ENCODE data around the gene CLCN1.

CLCN1 gene

GRCh38 chr7:143387156-143387975 is 71.5 kb downstream of the CLCN1 start:
- H3K27me3 ChIP-seq (ENCODE audit: insufficient read depth, low read depth, severe bottlenecking): no peaks in the 10 kb centered on the region
- peak; percentile 70 for TF ChIP-seq CTCF (IDR thresholded peaks at IDR 0.05; ENCODE audit: low read depth, low read length)
- no peak overlapping the region for H3K4me3 ChIP-seq (ENCODE audit: low read depth, low read length)
- no peaks in the 10 kb centered on the region for H3K9me3 ChIP-seq (ENCODE audit: severe bottlenecking)
- no peak overlapping the region for H3K27ac ChIP-seq
- H3K36me3 ChIP-seq: peaks cover 13% of the 10 kb centered on the region
- peak; percentile 42 for DNase-seq

DNA sequence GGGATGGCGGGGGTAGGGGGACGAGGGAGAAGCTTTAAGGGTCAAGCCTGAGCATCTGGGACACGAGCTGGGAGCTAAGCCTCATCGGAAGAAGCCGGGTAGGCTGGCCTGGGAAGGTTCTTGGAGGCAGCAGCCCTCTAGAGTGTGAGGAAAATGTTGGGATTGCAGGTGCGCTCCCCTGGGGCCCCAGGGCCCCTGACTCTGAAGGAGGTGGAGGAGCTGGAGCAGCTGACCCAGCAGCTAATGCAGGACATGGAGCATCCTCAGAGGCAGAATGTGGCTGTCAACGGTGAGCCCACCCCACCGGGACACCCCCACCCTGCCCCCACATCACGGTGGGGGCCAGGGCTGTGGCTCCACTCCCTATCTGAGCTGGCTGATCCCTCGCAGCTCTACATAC is 72.1 kb downstream of the CLCN1 start:
- H3K27me3 ChIP-seq (ENCODE audit: insufficient read depth, low read depth, severe bottlenecking): no peaks in the 10 kb centered on the region
- H3K27ac ChIP-seq: no peak overlapping the region
- H3K4me3 ChIP-seq (ENCODE audit: low read depth, low read length): no peak overlapping the region
- TF ChIP-seq CTCF (IDR thresholded peaks at IDR 0.05; ENCODE audit: low read depth, low read length): no peak
- H3K9me3 ChIP-seq (ENCODE audit: severe bottlenecking): no peaks in the 10 kb centered on the region
- H3K36me3 ChIP-seq: peaks cover 13% of the 10 kb centered on the region
- no peak for DNase-seq

DNA sequence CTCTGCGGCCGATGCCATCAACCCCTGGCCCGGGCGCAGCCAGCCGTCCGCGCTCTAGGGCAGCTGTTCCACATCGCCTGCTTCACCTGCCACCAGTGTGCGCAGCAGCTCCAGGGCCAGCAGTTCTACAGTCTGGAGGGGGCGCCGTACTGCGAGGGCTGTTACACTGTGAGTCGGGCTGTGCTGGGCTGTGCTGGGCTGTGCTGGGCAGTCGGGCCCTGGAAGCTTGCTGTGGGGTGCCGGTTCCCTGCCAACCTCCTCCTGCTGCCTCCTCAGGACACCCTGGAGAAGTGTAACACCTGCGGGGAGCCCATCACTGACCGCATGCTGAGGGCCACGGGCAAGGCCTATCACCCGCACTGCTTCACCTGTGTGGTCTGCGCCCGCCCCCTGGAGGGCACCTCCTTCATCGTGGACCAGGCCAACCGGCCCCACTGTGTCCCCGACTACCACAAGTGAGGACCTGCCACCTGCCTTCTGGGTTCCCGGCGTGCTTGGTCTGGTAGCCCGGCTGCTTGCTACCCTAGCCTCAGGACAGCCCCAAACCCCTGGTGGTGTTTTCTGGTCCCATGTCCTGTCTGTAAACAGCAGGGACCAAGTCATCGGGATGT is 72.7 kb downstream of the CLCN1 start:
- DNase-seq: no peak
- no peaks in the 10 kb centered on the region for H3K9me3 ChIP-seq (ENCODE audit: severe bottlenecking)
- TF ChIP-seq CTCF (IDR thresholded peaks at IDR 0.05; ENCODE audit: low read depth, low read length): no peak
- no peak overlapping the region for H3K4me3 ChIP-seq (ENCODE audit: low read depth, low read length)
- H3K27me3 ChIP-seq (ENCODE audit: insufficient read depth, low read depth, severe bottlenecking): no peaks in the 10 kb centered on the region
- H3K36me3 ChIP-seq: peaks cover 13% of the 10 kb centered on the region
- no peak overlapping the region for H3K27ac ChIP-seq

DNA sequence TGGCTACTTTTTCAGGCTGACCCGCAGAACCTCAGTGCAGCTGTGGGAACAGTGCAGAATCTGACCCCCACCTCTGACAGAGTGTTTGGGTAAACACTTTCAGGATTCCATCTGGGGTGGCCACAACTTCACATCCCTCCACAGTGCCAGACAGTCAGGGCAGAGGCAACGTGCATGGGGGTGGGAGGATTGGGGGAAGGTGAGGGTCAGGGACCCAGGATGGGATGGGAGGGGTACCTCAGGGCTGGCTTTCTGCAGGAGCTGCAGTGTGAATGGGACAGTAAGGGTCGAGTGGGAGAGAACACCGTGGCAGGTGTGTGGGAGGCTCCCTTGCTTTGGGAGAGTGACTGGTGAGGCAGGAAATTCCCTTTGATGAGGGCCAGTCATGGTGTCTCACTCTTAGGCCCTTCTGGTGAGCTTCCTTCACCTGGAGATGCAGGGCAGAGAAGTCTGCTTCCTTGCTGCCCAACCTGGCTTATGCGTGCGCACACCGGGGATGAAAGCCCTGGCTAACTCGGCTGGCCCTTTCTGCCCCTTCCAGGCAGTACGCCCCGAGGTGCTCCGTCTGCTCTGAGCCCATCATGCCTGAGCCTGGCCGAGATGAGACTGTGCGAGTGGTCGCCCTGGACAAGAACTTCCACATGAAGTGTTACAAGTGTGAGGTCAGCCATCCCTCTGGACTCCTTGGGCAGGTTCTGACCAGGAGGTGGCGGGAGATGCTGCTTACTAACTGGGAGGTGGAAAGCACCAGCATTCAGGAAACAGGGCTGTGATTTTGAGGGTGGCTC is 73.6 kb downstream of the CLCN1 start:
- Histone ChIP-seq H3K9me3 (ENCODE audit: severe bottlenecking) (no peaks in the 10 kb centered on the region), H3K4me3 (ENCODE audit: low read depth, low read length) (no peak overlapping the region), H3K27ac (no peak overlapping the region), H3K27me3 (ENCODE audit: insufficient read depth, low read depth, severe bottlenecking) (no peaks in the 10 kb centered on the region), H3K36me3 (peaks cover 13% of the 10 kb centered on the region)
- no peak for DNase-seq
- TF ChIP-seq CTCF (IDR thresholded peaks at IDR 0.05; ENCODE audit: low read depth, low read length): no peak

GRCh38 chr7:143390104-143390772 is 74.3 kb downstream of the CLCN1 start:
- no peak for DNase-seq
- H3K36me3 ChIP-seq: peaks cover 13% of the 10 kb centered on the region
- H3K27ac ChIP-seq: no peak overlapping the region
- H3K4me3 ChIP-seq (ENCODE audit: low read depth, low read length): no peak overlapping the region
- H3K9me3 ChIP-seq (ENCODE audit: severe bottlenecking): no peaks in the 10 kb centered on the region
- TF ChIP-seq CTCF (IDR thresholded peaks at IDR 0.05; ENCODE audit: low read depth, low read length): no peak
- H3K27me3 ChIP-seq (ENCODE audit: insufficient read depth, low read depth, severe bottlenecking): no peaks in the 10 kb centered on the region
